Subcutaneous abdominal adipose tissue (tissue), 5 donors: Measurements from ENCODE around the gene CNTNAP2.

Experiments used
- H3K27ac ChIP-seq: one replicate; pipeline ENCODE4 v1.7.0; 2013; ENCODE audit warnings: low read depth, mild to moderate bottlenecking, inconsistent platforms, low read length, moderate library complexity
- H3K27me3 ChIP-seq, 5 donors: one replicate each; pipeline ENCODE4 v1.7.0; 2013; ENCODE audit warnings: low read length in 5 of 5, inconsistent platforms in 1 of 5; ENCODE audit not compliant: control insufficient read depth in 5 of 5, insufficient read depth in 4 of 5
- H3K36me3 ChIP-seq, 5 donors: one replicate each; pipeline ENCODE4 v1.7.0; 2013; ENCODE audit warnings: low read length in 5 of 5; ENCODE audit not compliant: control insufficient read depth in 5 of 5, insufficient read depth in 5 of 5
- H3K4me1 ChIP-seq, 5 donors: one replicate each; pipeline ENCODE4 v1.7.0; 2013; ENCODE audit warnings: low read length in 5 of 5, mild to moderate bottlenecking in 3 of 5, moderate library complexity in 1 of 5; ENCODE audit not compliant: control insufficient read depth in 5 of 5, insufficient read depth in 5 of 5
- H3K4me3 ChIP-seq, 5 donors: one replicate each; pipeline ENCODE4 v1.7.0; 2013; ENCODE audit warnings: low read length in 5 of 5, low read depth in 1 of 5
- H3K9ac ChIP-seq, 5 donors: one replicate each; pipeline ENCODE4 v1.7.0; 2013; ENCODE audit warnings: low read length in 5 of 5, mild to moderate bottlenecking in 4 of 5, moderate library complexity in 3 of 5
- H3K9me3 ChIP-seq, 5 donors: one replicate each; pipeline ENCODE4 v1.7.0; 2013; ENCODE audit warnings: low read length in 5 of 5; ENCODE audit not compliant: control insufficient read depth in 5 of 5
- donor health status: healthy.
- donor health status: healthy.
- donor health status: healthy.
- donor health status: healthy.
- donor health status: healthy.

CNTNAP2 gene

DNA sequence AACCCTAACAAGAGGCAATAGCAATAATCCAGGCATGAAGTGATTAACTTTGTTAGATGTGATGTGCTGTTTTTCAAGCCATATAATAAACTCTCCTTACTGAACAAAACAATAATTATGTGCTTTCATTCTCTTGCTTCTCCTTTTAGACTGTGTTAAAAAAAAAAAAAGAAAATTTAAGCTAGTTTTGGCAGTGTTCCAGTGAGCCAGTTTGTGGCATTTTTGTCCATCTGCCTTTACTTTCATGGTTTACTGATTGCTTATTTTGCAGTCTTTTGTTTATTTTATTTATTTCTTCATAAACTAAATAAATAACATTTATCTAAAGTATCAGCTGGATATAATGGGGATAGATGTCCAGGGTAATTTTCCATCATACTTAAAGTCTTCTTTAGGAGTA is 625.3 kb downstream of the CNTNAP2 start:
- Histone ChIP-seq H3K36me3 (no peaks in the 10 kb centered on the region), H3K4me1 (no peaks in the 10 kb centered on the region), H3K9me3 (peaks cover 2 to 15% (median 9%) of the 10 kb centered on the region in 5 donors), H3K27me3 (no peaks in the 10 kb centered on the region), H3K4me3 (no peak overlapping the region), H3K27ac (no peak overlapping the region), H3K9ac (no peak overlapping the region)

DNA sequence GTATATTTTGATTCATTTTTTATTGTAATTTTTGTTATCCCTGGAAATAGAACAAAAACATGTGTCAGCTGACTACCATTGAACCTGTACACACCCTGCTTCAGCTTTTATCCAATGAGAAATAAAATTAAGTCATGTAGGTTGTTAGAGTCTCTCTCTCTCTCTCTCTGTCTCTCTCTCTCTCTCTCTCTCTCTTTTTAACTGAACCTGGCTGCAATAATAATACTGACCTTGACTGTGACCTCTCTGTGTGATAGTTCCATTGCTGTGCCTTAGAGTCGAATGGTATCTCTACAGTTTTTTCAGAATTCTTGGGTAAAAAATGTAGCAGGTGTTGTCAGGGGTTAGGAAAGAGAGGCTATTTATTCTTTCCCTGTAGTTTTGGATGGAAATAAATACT is 637.8 kb downstream of the CNTNAP2 start:
- H3K36me3 ChIP-seq: no peaks in the 10 kb centered on the region
- peaks cover 0 to 3% (median 0%) of the 10 kb centered on the region in 5 donors for H3K9me3 ChIP-seq
- H3K4me3 ChIP-seq: no peak overlapping the region
- H3K4me1 ChIP-seq: no peaks in the 10 kb centered on the region
- no peaks in the 10 kb centered on the region for H3K27me3 ChIP-seq
- no peak overlapping the region for H3K27ac ChIP-seq
- H3K9ac ChIP-seq: no peak overlapping the region

DNA sequence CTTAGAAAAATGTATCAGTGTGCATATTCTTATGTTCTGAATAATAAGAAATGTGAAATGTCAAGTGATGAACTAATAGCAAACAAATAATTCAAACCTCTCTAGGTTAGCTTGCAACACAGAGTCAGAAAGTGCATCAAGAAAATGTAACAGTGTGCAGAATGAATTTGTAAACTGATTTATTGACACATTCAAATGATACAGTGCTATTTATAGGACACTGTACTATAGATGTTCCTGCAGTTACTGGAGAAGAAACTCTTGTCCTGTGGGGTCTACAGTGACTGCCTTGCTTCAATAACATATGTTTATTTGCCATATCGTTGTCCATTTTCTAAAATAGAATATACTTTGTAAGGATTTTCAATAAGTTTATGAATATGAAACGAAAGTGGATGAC is 639.0 kb downstream of the CNTNAP2 start:
- Histone ChIP-seq H3K4me3 (no peak overlapping the region), H3K9ac (no peak overlapping the region), H3K27me3 (no peaks in the 10 kb centered on the region), H3K27ac (no peak overlapping the region), H3K9me3 (peaks cover 0 to 3% (median 0%) of the 10 kb centered on the region in 5 donors), H3K36me3 (no peaks in the 10 kb centered on the region), H3K4me1 (no peaks in the 10 kb centered on the region)

DNA sequence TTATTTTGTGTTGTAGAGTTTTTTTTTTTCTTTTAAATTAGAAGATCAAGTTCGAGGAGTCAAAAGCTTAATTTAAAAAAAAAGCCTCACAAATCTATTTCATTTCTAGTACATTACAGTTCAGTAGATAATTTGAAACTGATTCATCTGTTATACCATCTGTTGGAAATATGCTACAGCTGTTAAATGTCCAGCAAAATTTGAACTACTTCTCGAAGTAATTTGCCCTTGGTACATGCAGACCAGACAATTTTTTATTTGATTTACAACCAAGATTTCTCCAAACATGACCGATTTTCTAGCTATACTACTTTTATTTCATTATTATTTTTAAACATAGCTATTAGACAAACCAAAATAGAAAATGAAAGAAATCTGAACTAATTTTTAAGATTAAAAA is 647.9 kb downstream of the CNTNAP2 start:
- no peaks in the 10 kb centered on the region for H3K36me3 ChIP-seq
- H3K27ac ChIP-seq: no peak overlapping the region
- H3K4me1 ChIP-seq: no peaks in the 10 kb centered on the region
- H3K4me3 ChIP-seq: no peak overlapping the region
- H3K9ac ChIP-seq: no peak overlapping the region
- H3K9me3 ChIP-seq: no peaks in the 10 kb centered on the region
- no peaks in the 10 kb centered on the region for H3K27me3 ChIP-seq

DNA sequence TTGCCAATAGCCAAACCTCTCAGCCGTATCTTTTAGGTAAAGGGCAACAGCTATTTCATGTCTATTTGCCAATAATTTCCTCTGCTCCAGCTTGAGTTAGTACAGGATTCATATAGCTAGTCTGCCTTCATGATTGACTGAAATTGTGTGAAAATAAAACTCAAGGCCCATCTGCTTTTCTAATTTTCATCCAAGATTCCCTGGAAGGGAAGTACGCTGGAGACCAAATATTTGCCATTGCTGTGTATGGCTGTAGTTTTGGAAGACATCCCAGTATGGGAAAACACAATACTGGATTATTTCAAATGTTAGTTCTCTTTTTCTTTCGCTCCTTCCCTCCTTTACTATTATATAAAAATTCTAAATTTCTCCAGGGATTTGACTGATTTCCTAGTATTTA is 652.4 kb downstream of the CNTNAP2 start:
- no peaks in the 10 kb centered on the region for H3K9me3 ChIP-seq
- H3K36me3 ChIP-seq: no peaks in the 10 kb centered on the region
- no peak overlapping the region for H3K9ac ChIP-seq
- H3K27me3 ChIP-seq: no peaks in the 10 kb centered on the region
- no peak overlapping the region for H3K4me3 ChIP-seq
- H3K4me1 ChIP-seq: no peaks in the 10 kb centered on the region
- H3K27ac ChIP-seq: no peak overlapping the region

DNA sequence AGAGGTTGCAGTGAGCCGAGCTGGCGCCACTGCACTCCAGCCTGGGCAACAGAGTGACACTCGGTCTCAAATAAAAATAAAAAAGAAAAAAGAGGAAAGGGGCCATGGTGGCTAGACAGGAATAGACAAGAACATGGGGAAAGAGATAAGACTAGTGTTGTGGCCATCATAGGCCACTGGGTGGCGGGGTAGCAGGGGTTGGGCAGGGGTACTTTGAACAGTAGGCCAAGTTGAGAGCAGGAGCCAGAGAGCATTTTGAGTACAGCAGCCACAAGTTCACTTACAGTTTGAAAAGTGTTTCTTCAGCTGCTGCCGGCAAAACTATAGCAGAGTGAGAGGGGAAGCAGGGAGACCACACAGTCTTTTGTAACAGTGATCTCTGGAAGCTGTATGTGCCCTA is 656.0 kb downstream of the CNTNAP2 start:
- H3K9ac ChIP-seq: no peak overlapping the region
- no peaks in the 10 kb centered on the region for H3K36me3 ChIP-seq
- no peaks in the 10 kb centered on the region for H3K4me1 ChIP-seq
- H3K27ac ChIP-seq: no peak overlapping the region
- no peaks in the 10 kb centered on the region for H3K27me3 ChIP-seq
- no peak overlapping the region for H3K4me3 ChIP-seq
- H3K9me3 ChIP-seq: no peaks in the 10 kb centered on the region

DNA sequence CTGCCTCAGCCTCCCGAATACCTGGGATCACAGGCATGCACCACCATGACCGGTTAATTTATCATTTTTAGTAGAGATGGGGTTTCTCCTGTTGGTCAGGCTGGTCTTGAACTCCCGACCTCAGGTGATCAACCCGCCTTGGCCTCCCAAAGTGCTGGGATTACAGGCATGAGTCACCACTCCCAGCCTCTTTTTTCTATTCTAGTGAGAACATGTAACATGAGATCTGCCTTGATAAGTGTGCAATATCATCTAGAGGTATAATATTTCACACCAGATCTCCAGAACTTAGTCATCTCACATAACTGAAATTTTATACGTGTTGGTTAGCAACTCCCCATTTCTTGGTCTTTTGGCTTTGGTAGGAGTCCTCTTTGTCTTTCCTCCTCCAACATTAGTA is 656.9 kb downstream of the CNTNAP2 start:
- Histone ChIP-seq H3K9me3 (no peaks in the 10 kb centered on the region), H3K27me3 (no peaks in the 10 kb centered on the region), H3K4me1 (no peaks in the 10 kb centered on the region), H3K9ac (no peak overlapping the region), H3K4me3 (no peak overlapping the region), H3K36me3 (no peaks in the 10 kb centered on the region), H3K27ac (no peak overlapping the region)

DNA sequence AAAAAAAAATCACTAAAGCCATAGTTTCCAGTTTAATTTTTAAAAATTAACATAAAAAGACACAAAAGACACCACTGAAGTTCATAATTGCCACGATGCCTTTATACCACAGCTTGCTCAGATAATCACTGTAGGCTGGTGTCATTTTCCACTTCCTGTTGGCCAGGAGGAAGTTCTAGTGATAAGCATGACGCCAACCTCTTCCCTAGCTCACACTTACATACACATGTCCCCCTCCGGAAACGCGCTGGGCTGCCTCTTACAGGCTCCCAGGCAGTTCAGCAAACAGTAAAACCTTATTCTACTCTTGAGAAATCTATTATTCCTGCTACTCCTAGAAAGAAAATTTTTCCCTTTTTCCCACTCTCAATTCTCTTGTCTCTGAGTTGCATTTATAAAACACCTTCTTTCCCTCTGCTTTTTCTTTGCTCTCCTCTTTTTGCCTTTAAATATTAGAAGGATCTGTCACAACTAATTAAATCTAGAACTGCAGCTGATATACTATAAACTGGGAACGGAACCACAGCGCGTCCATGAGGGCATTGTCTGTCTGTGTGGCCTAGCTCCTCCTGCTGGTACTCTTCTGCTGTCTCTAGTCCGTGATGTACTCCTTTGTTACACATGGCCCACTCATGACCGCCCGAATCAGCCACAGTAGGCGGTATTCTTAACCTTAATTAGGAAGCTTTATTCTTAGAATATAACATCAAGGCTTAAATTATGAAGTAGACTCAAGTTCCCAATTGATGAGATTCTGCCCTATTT is 664.9 kb downstream of the CNTNAP2 start:
- H3K9ac ChIP-seq: no peak overlapping the region
- no peaks in the 10 kb centered on the region for H3K4me1 ChIP-seq
- H3K4me3 ChIP-seq: no peak overlapping the region
- no peaks in the 10 kb centered on the region for H3K27me3 ChIP-seq
- H3K9me3 ChIP-seq: no peaks in the 10 kb centered on the region
- H3K36me3 ChIP-seq: no peaks in the 10 kb centered on the region
- no peak overlapping the region for H3K27ac ChIP-seq

DNA sequence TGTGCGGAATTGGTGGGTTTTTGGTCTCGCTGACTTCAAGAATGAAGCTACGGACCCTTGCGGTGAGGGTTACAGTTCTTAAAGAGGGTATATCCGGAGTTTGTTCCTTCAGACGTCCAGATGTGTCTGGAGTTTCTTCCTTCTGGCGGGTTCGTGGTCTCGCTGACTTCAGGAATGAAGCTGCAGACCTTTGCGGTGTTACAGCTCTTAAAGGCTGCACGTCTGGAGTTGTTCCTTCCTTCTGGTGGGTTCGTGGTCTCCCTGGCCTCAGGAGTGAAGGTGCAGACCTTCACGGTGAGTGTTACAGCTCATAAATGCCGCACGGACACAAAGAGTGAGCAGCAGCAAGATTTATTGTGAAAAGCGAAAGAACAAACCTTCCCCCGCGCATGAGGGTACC is 670.7 kb downstream of the CNTNAP2 start:
- no peaks in the 10 kb centered on the region for H3K4me1 ChIP-seq
- H3K9ac ChIP-seq: no peak overlapping the region
- no peaks in the 10 kb centered on the region for H3K27me3 ChIP-seq
- H3K27ac ChIP-seq: no peak overlapping the region
- no peaks in the 10 kb centered on the region for H3K36me3 ChIP-seq
- H3K9me3 ChIP-seq: peaks cover 0 to 5% (median 0%) of the 10 kb centered on the region in 5 donors
- H3K4me3 ChIP-seq: no peak overlapping the region

DNA sequence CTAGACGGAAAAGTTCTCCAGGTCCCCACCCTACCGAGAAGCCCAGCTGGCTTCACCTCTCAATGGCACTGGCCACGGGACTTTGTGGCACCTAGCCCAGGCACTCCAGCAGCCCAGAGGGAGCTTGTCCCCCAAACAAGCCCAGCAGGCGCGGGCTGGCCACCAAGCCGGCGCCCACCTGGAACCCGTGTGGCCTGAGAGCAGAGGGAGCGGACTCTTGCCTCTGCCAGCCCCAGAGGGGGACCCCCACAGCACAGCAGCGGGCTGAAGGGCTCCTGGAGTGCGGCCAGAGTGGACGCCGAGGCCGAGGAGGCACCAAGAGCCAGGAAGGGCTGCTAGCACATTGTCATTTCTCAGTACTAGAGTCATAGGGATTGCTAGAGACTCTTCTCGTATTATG is 671.4 kb downstream of the CNTNAP2 start:
- H3K4me3 ChIP-seq: no peak overlapping the region

More for the DNA sequence above, 671.4 kb downstream of the CNTNAP2 start:
- Histone ChIP-seq H3K27ac (no peak overlapping the region), H3K9me3 (peaks cover 0 to 5% (median 0%) of the 10 kb centered on the region in 5 donors), H3K4me1 (no peaks in the 10 kb centered on the region), H3K9ac (no peak overlapping the region), H3K27me3 (no peaks in the 10 kb centered on the region), H3K36me3 (no peaks in the 10 kb centered on the region)
